ENCODE data around the gene LRIG2.

- TF ChIP-seq CTCF (conservative IDR thresholded peaks at IDR 0.05; ENCODE audit: low read depth, low read length) (no peak), POLR2A (IDR thresholded peaks at IDR 0.05; ENCODE audit: low read depth, low read length) (no peak), CEBPB (IDR thresholded peaks at IDR 0.05; ENCODE audit: low read depth, low read length) (no peak), ELK1 (IDR thresholded peaks at IDR 0.05; ENCODE audit: borderline replicate concordance, low read depth, low read length) (no peak), RCOR1 (IDR thresholded peaks at IDR 0.05; ENCODE audit: insufficient replicate concordance, low read length) (no peak), CHD1 (IDR thresholded peaks at IDR 0.05; ENCODE audit: low read depth, low read length) (no peak), RFX5 (IDR thresholded peaks at IDR 0.05; ENCODE audit: low read depth, low read length) (no peak), MAZ (IDR thresholded peaks at IDR 0.05; ENCODE audit: borderline replicate concordance, low read depth, low read length) (no peak), RAD21 (IDR thresholded peaks at IDR 0.05; ENCODE audit: low read length) (no peak), MAFK (IDR thresholded peaks at IDR 0.05; ENCODE audit: low read depth, low read length) (no peak), FOS (IDR thresholded peaks at IDR 0.05; ENCODE audit: low read depth, low read length) (no peak)
- TF ChIP-seq, protein P1, sequence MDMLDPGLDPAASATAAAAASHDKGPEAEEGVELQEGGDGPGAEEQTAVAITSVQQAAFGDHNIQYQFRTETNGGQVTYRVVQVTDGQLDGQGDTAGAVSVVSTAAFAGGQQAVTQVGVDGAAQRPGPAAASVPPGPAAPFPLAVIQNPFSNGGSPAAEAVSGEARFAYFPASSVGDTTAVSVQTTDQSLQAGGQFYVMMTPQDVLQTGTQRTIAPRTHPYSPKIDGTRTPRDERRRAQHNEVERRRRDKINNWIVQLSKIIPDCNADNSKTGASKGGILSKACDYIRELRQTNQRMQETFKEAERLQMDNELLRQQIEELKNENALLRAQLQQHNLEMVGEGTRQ (IDR thresholded peaks at IDR 0.05; ENCODE audit: low read depth, low read length) = no peak
These were observed 97.5 kb downstream of the LRIG2 start for GRCh38 chr1:113170519-113170918.

Data from IMR-90 (cell line).